CD4-positive, alpha-beta T cell treated with Interferon gamma for 1 hour (primary cell): Measurements from ENCODE around the gene LMO1.

Experiments used
- DNase-seq: peaks from one replicate; pipeline ENCODE4 v3.0.0-alpha.2; 2020

Gene LMO1

GRCh38 chr11:8201644-8202365 is 61.9 kb downstream of the LMO1 start:
- peak; percentile 58 for DNase-seq

- no peak for DNase-seq
These were observed 64.0 kb downstream of the LMO1 start for GRCh38 chr11:8199676-8200075.

GRCh38 chr11:8196749-8197148 is 66.9 kb downstream of the LMO1 start:
- DNase-seq, result no peak

- no peak for DNase-seq
These were observed 68.7 kb downstream of the LMO1 start for GRCh38 chr11:8194956-8195355.

DNA sequence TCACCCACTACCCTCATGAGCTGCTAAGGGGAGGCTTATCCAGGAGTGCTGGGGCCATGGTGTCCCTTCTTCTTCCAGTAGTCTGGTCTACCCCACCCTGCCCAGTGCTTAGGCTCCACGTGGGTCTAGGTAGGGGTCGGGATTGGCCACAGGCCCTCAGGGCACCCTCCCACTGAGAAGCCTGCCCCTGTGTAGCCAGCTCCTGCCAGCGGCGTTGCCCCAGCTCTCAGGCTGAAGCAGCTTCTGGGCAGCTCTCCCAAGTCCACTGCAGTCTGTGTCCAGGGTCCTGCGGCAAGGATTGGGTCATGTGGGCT is 70.8 kb downstream of the LMO1 start:
- DNase-seq, result no peak

DNA sequence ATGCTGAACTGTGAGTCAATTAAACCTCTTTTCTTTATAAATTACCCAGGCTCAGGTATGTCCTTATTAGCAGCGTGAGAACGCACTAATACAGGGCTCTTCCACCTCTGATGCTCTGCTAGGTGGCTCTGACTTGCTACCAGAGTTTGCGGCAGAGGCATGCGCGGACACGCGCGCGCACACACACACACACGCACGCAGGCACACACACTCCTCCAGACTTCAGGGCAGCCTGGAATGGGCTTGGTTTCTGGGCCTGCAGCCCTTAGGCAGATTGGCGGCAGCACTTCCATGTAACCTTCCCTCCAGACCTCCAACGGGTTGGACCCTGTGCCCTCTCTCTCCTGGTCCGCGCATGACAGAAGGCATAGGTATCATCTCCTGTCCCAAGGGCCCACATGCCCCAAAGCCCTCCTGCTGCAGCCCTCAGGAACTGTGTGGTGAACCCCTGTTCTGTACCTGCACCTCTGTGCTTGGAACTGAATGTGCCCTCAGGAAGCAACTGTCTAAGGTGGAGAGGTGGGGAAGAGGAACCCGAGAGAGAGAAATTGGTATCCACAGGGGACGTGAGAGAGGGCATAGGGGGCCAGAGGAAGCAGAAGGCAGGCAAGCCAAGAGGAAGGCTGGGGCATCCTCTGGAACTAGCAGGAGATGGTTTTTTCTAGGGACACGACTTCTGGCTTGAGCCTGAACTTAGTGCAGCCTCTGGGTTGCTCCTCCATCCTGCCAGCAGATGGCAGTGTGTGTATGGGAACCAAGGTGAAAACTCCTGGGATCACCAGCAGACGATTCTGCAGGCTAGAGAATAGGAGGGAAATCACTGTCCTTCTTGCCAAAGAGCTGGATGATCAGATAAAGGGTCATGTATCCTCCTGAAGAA is 71.4 kb downstream of the LMO1 start:
- peak; percentile 38 for DNase-seq

GRCh38 chr11:8190431-8190830 is 73.2 kb downstream of the LMO1 start:
- no peak for DNase-seq

GRCh38 chr11:8186429-8186828 is 77.2 kb downstream of the LMO1 start:
- no peak for DNase-seq

GRCh38 chr11:8183111-8183510 is 80.6 kb downstream of the LMO1 start:
- DNase-seq, result no peak

GRCh38 chr11:8180469-8180868 is 83.2 kb downstream of the LMO1 start:
- DNase-seq, result no peak

DNA sequence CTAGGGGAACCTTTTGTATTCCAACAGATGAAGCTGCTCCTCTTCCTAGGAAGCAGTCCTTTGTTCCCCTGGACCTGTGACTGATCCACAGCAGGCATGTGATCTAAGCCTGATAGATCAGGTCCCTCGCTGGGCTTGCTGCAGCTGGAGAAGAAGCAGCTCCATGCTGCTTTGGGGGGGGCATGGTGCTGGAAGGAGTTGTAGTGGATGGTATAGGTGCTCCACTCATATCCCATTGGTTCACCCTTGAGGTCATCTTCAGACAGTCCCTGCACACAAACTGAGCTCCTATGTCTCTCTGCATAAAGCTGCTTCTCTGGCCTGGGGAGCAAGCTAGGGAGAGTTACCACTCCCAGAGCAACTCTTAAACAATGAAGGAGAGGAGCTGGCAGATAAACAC is 85.4 kb downstream of the LMO1 start:
- no peak for DNase-seq

DNA sequence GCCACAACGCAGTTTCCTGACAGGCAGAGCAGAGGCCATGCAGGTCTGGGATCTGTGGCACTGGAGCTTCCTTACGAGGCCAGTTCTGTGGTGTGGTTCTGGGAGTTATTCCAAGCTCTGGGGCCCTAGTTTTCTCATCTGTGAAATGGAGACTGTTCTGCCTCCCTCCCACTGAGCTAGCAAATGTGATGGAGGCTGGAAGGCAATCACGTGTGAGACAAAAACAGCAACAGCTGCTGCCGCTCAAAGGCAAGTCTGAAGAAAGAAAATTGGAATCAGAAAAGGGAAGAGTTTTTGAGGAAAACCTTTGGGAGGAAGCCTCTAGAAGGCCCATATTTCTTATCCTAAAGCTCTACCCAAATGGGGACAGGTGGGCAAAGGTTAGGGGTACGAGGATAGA is 86.5 kb downstream of the LMO1 start:
- DNase-seq, result no peak
